HG03432 (cell line): Measurements from ENCODE around the gene HDAC4.

Experiments
- ATAC-seq: cut with Tn5 transposase; IDR thresholded peaks from one replicate; pipeline ENCODE4 v1.9.1; 2021; ENCODE audit warnings: mild to moderate bottlenecking, moderate library complexity; ENCODE audit not compliant: unreplicated experiment

HDAC4 gene

DNA sequence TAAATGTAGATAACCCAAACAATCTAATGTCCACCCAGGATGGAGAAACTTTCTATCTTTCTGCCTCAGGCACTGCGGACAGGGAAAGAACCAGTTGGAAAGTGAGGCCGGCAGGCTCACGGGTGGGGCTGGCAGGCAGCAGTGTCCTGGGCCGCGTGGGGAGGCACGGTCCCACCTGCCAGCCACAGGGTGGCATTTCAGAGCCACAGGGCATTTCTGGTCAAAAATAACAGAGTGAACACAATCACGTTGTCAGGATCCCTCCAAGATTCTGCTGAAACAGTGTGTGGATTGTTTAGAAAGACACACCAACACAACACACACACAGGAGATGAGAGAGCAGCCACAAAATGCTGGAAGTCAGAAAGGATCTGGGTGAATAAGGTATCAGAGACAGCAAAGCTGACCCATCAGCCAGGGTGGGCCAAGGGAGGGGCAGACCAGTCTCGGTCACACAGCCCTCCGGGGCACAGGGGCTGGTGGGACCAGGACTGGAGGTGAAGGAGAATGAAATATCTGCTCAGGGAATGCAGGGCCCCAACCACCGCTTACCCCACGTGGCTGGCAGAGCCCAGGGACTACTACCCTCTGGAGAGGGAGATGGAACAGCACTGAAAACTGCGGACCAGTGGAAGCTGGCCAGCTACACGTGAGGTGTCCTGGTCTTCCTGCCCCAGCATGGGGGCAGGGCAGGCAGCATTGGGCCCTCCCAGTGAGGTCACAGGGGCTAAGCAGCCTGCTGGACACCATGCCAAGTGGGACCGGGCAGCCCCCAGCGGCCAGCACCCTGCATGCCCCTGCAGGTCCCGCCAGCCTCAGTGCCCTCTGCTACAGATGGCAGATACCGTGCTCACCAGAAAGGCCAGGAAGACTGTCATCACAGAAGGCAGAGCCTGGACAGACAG is 173.9 kb downstream of the HDAC4 start:
- no peak for ATAC-seq

DNA sequence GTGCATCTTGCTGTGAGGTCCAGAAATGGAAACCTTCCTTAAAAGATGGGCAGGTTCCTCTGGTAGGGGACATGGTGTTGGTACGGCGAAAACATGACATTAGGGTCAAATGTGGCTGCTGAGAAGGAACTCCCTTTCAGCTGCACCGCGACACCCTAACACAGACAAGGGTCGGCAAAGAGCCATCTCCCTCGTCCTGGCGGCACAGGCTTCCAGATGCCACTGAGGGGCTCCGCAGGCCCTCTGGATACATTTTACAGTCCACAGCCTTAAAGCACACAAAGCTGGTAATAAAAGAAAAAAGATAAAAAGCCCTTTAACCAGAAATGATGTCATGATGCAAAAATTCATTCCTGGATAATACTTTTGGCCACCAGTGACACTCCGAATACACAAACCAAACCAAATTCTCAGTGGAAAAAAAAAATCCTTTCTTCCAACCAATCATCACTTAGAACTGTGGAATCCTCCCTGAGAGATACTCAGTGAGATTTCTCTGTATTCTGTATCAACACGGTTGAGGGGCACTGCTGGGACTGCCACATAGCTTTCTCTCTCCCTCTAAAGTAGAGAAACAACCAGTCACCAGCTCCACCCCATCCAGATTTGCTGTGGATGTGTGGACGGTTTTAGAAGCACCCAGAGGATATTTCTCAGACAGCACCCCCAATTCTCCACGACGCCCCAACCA is 174.8 kb downstream of the HDAC4 start:
- ATAC-seq = no peak

DNA sequence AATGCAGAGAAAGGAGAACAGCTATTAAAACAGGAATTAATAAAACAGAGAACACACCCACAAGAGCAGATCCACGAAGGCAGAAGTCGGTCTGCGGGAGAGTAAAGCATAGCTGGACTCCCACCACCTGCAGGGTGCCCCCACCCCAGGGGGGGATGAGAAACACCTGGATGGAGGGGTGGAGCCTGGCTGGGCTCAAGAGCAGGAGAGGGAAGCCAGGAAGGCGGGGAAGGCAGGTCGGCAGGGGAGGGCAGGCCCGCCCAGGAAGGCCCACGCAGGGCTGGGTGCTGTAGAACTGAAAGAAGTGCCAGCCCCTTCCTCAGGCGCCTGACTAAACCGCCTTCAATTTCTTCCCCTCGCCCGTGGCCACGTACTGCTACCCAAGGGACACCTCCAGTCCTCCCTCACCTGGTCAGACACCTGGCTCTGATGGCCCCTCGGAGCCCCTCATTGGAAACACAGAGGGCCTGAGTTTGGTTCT is 175.4 kb downstream of the HDAC4 start:
- ATAC-seq = no peak

- ATAC-seq = no peak
These were observed 175.9 kb downstream of the HDAC4 start for GRCh38 chr2:239224955-239225354.

GRCh38 chr2:239224199-239224570 is 176.6 kb downstream of the HDAC4 start:
- ATAC-seq = no peak

GRCh38 chr2:239223310-239224198 is 177.3 kb downstream of the HDAC4 start:
- no peak for ATAC-seq

- ATAC-seq = no peak
These were observed 178.0 kb downstream of the HDAC4 start for GRCh38 chr2:239222706-239223309.

DNA sequence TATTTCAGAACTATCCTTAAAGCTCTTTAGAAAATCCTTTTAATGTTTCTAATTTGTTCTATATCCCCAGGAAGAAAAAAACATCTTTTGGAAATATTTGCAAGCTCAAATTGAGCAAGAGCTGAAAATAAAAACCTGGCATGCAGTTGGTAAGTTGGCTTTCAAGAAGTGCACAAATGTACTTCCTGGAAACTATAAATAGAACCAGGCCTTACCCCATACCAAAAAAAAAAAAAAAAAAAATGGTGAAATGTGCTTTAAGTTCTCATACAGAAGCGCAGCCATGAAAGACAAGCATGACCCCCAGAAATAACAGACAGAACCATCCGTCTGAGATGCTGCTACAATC is 178.5 kb downstream of the HDAC4 start:
- no peak for ATAC-seq

GRCh38 chr2:239220981-239221396 is 179.8 kb downstream of the HDAC4 start:
- ATAC-seq = no peak

DNA sequence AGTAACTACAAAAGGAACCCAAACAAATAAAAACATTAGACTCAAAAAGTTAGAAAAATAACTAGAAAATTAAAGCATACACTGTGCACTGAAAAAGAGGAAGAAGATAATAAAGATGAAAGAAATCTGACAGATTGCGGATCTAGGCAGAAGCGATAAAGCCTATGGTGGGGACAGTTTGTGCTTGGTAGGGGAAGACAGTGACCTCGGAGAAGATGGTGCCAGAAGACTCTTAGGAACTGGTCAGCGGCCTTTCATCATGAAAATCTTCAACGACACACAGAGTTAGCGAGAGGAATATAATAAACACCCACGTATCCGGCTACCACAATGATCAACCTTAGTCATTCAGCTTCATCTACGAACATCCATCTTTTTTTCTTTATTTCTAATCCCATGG is 180.5 kb downstream of the HDAC4 start:
- no peak for ATAC-seq

GRCh38 chr2:239216614-239217273 is 184.1 kb downstream of the HDAC4 start:
- ATAC-seq = no peak

DNA sequence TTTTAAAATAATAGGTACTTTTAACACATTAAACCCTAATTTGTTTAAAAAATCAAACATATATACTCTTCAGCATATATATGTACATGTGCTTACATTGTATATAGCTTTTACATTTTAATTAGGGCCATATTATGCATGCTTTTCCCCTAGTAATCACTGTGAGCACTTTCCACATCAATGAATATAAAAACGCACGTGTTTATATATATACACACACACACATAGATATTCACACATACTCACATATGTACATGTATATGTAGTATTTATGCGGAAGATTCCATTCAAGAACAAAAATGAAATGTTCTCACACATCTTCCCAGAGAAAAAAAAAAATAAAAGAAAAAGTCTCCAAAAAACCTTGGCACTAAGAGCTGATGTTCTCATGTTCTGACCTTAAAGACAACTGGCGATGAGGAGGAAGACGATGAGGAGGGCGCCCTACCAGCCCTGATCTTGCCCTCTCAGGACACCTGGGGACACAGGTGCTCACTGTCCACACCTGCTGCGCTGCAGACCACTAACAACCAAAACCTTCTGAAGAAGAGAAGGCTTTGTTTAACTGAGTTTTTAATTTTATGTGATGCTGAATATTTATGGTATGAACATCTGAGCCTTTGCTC is 184.7 kb downstream of the HDAC4 start:
- no peak for ATAC-seq

DNA sequence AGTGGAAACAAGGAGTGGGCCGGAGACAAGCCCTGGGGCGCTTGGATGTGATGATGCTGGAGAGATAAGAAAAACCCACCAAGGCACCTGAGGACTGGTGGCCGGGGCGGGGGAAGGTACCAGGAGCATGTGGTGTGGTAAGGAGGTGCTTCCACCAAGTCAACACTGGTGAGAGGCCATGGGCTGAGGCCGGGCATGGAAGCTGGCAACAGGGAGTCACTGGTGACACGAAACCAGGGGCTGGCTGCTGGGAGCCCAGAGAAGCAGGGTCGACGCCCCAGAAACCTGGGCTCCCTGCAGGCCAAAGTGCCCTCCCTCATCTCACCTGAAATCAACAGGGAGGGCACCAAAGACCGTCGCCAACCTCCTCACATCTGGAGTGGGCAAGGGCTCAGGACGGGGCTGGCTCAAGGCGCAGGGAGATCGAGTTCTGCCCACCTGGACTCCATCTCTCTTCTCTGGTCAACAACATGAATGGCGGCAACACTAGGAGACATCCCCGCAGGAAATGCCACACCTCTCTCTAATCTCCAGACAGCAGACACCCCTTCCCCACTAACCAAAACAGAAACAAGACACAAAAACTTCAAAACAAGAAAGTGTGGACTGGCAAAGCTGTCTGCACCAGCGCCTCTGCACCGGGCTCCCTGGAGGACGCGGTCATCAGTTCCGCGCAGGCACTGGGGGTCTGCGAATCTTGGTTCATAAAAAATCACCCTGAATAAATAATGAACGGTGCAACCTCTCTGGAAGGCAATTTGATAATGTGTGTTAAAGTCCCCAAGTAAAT is 185.5 kb downstream of the HDAC4 start:
- no peak for ATAC-seq

GRCh38 chr2:239214725-239215124 is 186.1 kb downstream of the HDAC4 start:
- ATAC-seq = no peak

- no peak for ATAC-seq
These were observed 187.1 kb downstream of the HDAC4 start for GRCh38 chr2:239213643-239214101.

DNA sequence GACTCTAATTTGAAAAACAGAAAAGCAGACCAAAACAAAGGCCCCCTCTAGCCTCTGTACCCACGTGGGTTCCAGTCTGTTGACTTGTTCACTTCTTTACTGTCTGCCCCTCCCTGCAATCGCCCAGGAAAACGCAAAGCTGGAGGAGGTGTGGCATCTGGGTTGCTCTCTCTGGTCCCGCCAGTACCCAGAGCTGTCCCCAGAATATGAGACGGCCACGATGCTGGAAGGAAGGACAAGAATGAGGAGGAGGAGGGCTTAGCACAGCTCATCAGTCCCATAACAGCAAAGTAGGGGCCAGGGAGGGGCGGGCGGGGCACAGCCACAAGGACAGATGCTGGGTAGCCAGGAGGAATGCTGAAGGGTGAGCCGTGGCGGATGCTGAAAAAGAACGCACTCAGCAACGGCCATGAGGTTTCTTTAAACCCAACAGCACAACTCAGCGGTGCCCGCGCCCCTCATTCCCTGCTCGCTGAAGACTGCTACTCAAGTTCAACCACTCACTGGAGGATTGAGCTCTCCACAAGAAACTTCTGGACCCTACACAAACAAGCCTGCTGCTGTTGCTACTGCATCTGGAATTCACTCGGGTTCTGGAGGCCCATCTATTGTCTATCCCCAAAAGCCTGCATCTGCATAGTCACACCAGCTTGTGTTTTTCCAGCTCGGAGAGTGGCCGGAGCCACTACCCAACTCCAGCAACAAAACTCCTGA is 187.7 kb downstream of the HDAC4 start:
- no peak for ATAC-seq

- no peak for ATAC-seq
These were observed 188.5 kb downstream of the HDAC4 start for GRCh38 chr2:239212121-239212928.
